Pulmonary artery endothelial cell (primary cell): Measurements from ENCODE around the gene POLR1A. TPM values are rescaled to one million over a fixed set of nuclear protein-coding genes. Genes with fewer than 3 reads are reported as not detected.
A peak's percentile ranks its signal among the peaks of the same experiment; 100 is the strongest.

ENCODE experiments used
- DNase-seq: peaks from one replicate; pipeline ENCODE4 v3.0.0-alpha.2; 2011; ENCODE audit warnings: low read depth, low spot score
- total RNA-seq: library from RNA; depleted of rRNA; stranded (reverse); fragments of >200 nt; gene quantifications from 2 replicates; pipeline ENCODE4 v1.2.3, GENCODE V29; 2014

POLR1A gene
- total RNA-seq, 1 donor from 2014 or later: 14.8 TPM

GRCh38 chr2:86097114-86097896 lies 8.4 kb downstream of the POLR1A start:
- no peak for DNase-seq

DNA sequence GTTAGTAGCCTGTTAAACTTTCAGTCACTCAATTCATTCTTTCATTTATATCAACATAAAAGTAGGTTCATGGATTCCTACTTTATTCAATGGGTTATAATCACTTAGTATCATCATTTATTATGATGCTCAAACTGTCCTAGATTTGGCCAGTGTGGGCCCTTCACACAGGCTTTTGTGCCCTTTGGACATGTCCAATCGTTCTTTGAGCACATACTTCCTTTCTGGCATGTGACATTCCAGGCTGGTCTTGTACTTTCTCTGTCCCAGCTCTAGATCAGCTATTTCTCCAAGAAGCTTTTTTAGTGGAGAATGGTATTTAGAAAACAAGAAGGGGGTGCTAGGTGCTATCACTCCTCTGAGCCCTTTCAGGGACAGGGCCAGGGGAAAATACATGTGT lies 11.5 kb downstream of the POLR1A start:
- DNase-seq: no peak

- DNase-seq: no peak
Measured at GRCh38 chr2:86087936-86088850, 17.5 kb downstream of the POLR1A start.

DNA sequence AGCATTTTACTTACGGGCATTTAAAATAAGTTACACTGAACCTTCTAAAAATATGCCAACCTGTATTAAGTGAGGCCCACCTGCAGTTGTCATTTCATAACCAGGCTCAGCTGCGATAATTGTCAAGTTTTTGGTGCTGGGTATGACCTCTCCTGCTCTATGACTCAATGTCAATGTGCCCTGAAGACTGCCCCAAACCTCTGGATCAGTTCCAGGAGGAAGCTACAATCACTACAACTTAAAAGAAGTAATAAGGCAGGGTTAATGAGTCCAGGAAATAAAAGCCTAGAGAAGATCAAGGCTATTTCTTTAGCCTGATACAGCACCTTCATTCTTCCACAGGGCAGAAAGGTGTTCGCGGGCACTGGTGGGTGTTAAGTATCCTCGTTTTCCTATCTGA lies 22.9 kb downstream of the POLR1A start:
- no peak for DNase-seq

- DNase-seq: no peak
Measured at GRCh38 chr2:86081724-86082123, 24.0 kb downstream of the POLR1A start.

DNA sequence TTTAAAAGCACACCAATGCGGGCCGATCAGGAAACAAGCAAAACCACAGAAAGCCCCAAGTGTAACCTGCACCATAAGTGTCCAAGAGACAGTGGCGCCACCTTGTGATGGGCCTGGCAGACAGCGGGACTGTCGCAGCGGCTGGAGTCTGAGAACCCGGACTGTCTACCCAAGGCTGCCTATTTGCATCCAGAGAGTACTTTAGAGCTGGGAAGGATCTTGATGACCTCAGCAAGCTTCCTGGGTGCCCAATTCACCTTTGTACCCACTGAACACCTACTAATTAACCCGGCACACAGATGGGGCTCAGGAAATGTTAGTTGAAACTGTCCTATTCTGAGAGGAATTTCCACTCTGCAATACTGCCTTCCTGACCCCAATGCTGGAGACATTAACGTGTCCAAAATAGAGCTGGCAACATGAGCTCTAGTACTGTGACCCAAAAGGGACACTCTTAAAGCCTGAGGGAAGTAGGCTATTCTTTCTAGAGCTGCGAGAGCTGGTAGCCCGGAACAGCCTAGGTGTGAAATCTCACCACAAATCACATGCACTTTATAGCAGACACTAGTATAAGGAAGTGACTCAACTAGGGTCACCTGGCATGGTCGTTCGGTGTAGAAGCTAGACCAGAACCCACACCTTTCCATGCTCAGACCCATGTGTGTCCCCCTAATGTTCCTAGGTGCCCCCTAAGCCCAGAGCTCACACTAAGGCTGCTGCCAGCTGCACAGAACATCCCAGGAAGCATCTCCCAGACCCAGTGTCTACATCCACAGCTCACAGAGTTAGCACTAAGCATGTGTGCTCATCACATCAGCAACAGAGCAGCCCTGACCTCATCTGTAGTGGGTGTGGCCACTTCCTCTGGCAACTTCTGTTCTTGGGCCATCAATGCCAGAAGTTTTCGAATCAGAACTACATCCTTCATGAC lies 25.4 kb downstream of the POLR1A start:
- DNase-seq: no peak

DNA sequence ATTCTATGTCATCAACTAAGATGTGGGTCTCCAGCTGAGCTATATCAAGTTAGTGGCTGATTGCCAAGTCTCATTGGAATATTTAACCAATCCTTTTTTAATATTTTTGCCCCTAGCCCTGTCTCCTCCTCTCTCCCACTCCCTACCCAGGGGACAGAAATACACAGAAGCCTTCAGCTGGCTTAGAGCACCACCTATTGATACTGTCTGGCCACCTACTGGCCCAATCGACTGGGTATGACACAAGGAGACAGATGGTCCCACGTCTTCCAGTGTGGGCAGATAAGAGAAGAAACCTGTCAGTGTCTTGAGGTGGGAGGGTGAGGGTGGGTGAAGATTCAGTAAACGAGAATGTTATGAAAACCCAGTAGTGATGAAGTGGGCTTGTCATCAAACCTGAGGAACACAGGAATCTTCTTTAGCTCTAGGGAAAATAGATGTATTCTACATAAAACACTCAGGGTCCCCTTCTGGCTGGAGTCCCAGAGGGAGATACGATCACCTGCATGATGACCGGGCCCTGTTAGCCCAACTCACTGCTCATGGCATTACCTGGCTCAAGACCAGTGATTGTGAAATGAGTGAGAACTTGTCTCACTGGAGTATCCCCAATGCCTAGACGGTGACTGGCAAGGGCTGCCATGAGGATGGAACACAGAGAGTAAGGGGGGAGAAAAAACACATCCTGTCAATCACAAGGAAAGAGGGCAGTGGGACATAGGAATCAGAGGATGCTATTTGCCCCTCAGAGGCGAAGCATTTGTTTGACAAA lies 26.7 kb downstream of the POLR1A start:
- no peak for DNase-seq

- DNase-seq: no peak
Measured at GRCh38 chr2:86075886-86076285, 29.8 kb downstream of the POLR1A start.

DNA sequence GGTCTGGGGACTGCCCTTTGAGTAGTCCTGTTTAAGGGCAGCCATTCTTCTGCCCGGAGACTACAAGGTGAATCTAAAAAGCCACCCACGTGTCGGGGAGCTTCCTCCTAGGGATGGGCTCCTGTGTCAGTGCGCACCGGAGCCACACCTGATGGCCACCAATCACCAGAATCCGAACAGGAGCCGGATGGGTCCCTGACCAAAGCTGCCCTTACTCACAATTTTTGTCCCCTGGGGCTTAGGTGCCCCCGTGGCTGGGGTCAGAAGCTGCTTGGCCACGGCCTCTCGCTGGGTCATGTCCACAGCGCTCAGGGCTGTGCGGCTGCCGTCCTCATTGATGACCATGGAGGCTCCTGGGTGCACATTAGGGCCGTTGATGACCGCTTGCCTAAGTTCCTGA lies 30.9 kb downstream of the POLR1A start:
- no peak for DNase-seq

DNA sequence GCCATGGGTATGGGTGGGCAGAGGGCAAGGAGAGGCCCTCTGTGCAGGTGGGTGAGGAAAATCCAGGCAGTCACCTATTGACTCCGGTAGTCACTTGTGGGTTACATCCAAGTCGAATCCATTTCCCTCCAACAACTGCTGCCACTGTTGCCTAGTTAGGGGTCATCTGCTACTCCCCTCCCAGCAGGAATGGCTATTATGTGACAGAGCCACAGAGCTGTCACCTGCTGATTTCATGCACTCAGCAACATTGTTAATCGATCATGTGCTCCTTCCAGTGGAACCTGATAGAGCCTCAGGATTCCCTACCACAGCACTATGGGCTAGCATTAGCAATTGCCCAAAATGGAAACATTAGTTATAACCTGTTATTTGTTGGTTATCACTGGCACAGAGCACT lies 31.4 kb downstream of the POLR1A start:
- DNase-seq: no peak

- no peak for DNase-seq
Measured at GRCh38 chr2:86073225-86073624, 32.5 kb downstream of the POLR1A start.

GRCh38 chr2:86072271-86072858 lies 33.3 kb downstream of the POLR1A start:
- DNase-seq: peak; percentile 45

DNA sequence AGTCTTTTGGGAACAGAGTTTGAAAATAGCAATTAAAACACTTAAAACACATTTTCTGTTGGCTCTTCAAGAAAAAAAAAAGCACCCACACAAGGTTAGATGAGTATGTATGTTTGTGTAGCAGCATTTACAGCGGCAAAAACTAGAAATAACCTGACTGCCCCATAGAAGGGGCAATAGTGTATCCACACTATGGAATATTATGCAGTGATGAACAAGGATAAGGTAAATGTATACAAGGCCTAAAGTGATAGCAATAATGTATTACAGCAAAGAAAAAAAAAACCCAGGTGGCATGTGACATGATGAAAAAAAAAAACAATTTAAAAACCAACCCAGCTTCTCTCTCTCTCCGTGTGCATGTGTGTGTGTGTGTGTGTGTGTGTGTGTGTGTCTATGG lies 34.8 kb downstream of the POLR1A start:
- no peak for DNase-seq

GRCh38 chr2:86069783-86070339 lies 35.8 kb downstream of the POLR1A start:
- DNase-seq: no peak

DNA sequence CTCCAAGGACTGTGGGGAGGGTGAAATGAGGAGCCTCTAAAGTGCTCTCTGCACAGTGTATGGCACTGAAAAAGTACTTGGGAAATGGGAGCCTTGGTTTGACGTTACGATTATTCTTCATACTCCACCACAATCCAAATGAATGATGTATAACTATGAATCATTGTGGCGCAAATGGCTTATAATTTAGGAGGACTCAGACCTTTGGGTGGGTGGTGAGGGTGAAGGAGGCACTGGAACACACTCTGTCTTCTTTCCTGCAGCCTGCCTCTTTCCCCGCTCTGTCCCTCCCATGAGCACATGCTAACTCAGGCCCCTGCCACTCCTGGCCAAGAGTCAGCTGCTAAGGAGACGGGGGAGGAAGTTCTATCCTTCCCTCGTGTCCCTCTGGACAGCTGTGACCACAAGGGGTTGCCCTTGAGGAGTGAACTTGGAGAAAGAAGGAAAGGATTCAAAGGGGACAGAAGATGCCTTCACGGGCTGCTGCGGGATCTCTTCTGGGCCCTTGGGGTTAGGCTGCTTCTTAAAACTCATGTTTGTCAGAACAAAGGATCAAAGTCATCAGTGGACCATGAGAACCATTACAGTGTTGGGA lies 36.5 kb downstream of the POLR1A start:
- DNase-seq: no peak

GRCh38 chr2:86068648-86069047 lies 37.0 kb downstream of the POLR1A start:
- no peak for DNase-seq

GRCh38 chr2:86068136-86068588 lies 37.5 kb downstream of the POLR1A start:
- DNase-seq: no peak

- DNase-seq: no peak
Measured at GRCh38 chr2:86066915-86067314, 38.8 kb downstream of the POLR1A start.

- DNase-seq: no peak
Measured at GRCh38 chr2:86066007-86066578, 39.6 kb downstream of the POLR1A start.
